Activated CD4-positive, alpha-beta T cell treated with anti-CD3 and anti-CD28 coated beads, Interleukin-10, Interleukin-2, amounts not matched to agents 100 ng/mL and 50 ng/mL, durations not matched to agents 16 hours and 8 hours (primary cell): ENCODE data around the gene OR2AJ1.

Source experiments
- DNase-seq: peaks from one replicate; pipeline ENCODE4 v3.0.0-alpha.2; 2020

The OR2AJ1 gene

GRCh38 chr1:247962911-247963588 is 38.4 kb downstream of the OR2AJ1 start:
- no peak for DNase-seq

GRCh38 chr1:247964933-247965332 is 40.2 kb downstream of the OR2AJ1 start, which contains the start of gene OR2AK2:
OR2AK2 (plus strand) TSS chr1:247965233; CDS start chr1:247965377, 144 bp downstream.
- no peak for DNase-seq

- no peak for DNase-seq
Measured at GRCh38 chr1:247966532-247967204, 42.0 kb downstream of the OR2AJ1 start.
